ENCODE results near the gene NOL8. TPM values are rescaled to one million over a fixed set of nuclear protein-coding genes. Genes with fewer than 3 reads are reported as not detected.
A peak's percentile ranks its signal among the peaks of the same experiment; 100 is the strongest.

The NOL8 gene
- total RNA-seq, 2 donors from 2014 or later: 62.3 to 62.7 TPM

DNA sequence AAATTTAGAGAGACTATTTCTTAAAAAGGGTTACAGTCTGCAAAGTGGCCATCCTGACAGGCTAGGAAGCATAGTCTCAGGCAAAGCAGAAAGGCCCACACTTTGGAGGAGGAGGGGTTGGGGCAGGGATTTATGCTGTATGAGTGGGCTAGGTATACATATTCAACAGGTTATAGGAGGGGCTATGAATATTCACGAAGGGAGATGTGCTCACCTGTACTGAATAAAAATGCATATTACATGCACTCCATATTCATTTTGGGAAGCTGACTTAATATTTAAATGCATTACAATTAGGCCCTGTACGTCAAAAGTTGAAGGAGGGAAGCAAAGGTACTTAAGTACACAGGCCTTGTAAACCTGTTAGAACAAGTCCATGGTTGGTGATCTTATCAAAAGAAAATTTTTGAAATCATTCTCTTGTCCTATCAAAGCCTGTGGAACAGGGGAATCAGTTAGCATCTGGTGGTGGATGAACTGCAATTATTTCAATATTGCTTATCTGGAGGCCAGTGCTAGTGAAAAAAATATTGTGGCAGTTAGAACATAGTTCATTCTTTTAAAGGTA, 2.2 kb upstream of the NOL8 start:
- H3K27me3 Mint-ChIP-seq: no peaks in the 10 kb centered on the region
- H3K27ac Mint-ChIP-seq: peak overlapping the region; percentile 96
- peaks cover 38% of the 10 kb centered on the region for H3K36me3 Mint-ChIP-seq (ENCODE audit: low read depth)
- H3K4me3 Mint-ChIP-seq: peak overlapping the region; percentile 91
- ATAC-seq (replicated peaks): no peak
- peaks cover 19% of the 10 kb centered on the region for H3K4me1 Mint-ChIP-seq
- no peaks in the 10 kb centered on the region for H3K9me3 Mint-ChIP-seq

DNA sequence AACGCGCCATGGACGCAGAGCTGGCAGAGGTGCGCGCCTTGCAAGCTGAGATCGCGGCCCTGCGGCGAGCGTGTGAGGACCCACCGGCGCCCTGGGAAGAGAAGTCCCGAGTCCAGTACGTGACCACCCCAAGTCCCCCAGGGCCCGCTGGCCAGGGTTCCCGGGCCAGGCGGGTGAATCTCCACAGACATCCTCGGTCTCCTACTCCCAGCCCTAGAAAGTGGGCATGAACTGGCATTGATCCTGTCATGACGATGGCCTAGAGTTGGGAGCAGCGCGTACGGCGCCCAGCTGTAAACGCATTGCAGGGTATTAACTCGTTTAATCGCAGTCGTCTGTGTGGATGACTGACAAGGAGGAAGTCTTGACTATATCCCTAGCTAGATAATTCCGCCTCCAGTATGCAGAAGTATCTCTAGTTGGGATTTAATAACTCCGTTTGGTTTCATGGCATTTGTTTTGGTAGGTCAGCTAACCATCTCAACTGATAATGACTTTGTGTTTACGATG, 896 bp upstream of the NOL8 start:
- peaks cover 19% of the 10 kb centered on the region for H3K4me1 Mint-ChIP-seq
- H3K27ac Mint-ChIP-seq: peak overlapping the region; percentile 96
- peaks cover 45% of the 10 kb centered on the region for H3K36me3 Mint-ChIP-seq (ENCODE audit: low read depth)
- H3K4me3 Mint-ChIP-seq: peak overlapping the region; percentile 91
- ATAC-seq (replicated peaks): no peak
- H3K9me3 Mint-ChIP-seq: no peaks in the 10 kb centered on the region
- H3K27me3 Mint-ChIP-seq: no peaks in the 10 kb centered on the region

DNA sequence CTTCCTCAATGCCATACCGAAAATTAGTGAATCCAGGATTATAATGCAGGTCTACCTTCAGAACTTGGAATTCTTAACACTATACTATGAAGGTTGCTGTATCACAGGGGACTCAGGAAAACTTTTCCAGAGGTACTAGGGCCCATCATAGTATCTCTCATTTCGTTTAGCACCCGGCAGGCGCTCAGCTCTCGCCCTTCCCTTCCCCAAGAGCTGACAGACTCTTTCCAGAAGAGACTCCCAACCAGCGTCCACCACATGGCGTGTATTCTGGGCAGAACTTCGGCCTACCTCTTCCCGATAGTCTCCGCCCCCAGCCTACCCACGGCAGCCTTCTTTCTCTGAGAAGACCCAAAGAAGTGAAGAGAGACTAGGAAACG, 271 bp downstream of the NOL8 start:
- Mint-ChIP-seq H3K36me3 (ENCODE audit: low read depth) (peaks cover 57% of the 10 kb centered on the region), H3K9me3 (no peaks in the 10 kb centered on the region), H3K4me1 (peaks cover 19% of the 10 kb centered on the region), H3K27ac (peak overlapping the region; percentile 96), H3K4me3 (peak overlapping the region; percentile 91), H3K27me3 (no peaks in the 10 kb centered on the region)
- ATAC-seq (replicated peaks): peak; percentile 40

DNA sequence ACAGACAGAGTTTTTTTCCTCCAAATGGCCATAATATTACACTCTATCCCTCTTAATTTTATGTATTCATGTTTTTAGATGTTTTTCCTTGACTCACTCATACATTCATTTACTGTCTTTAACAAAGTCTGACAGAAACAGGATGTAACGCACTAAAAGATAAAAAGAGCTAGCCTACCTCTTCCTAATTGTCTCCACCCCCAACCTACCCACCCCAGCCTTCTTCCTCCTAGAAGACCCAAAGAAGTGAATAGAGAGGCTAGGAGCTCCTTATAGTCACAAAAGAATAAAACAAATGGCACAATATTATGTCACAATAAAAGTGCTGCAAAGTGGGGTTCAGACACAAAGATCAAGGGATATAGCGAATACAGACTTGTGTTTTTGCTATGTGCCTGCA, 719 bp downstream of the NOL8 start:
- Mint-ChIP-seq H3K4me1 (peaks cover 19% of the 10 kb centered on the region), H3K4me3 (peak overlapping the region; percentile 91), H3K9me3 (no peaks in the 10 kb centered on the region), H3K27ac (peak overlapping the region; percentile 96), H3K27me3 (no peaks in the 10 kb centered on the region), H3K36me3 (ENCODE audit: low read depth) (peaks cover 62% of the 10 kb centered on the region)
- no peak for ATAC-seq (replicated peaks)

DNA sequence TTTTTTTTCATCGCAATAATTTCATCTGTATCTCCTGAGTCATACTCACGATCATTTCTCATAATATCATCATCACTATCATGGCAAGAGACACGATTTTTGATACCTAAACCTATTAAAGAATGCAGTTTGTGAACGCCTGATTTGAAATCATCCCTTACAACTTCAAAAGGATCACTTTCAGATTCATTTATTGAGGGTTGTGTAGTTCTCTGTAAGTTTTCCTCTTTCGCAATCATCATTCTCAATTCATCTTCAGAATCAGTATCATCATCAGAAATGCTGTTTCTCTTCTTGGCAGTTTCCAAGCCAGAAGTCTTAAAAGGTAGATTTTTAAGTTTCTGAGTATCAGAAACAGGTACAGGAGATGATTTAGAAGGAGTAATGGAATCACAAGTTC, 9.7 kb downstream of the NOL8 start:
- peaks cover 17% of the 10 kb centered on the region for H3K4me1 Mint-ChIP-seq
- peak overlapping the region; percentile 35 for H3K4me3 Mint-ChIP-seq
- H3K9me3 Mint-ChIP-seq: no peaks in the 10 kb centered on the region
- peaks cover 92% of the 10 kb centered on the region for H3K36me3 Mint-ChIP-seq (ENCODE audit: low read depth)
- H3K27me3 Mint-ChIP-seq: no peaks in the 10 kb centered on the region
- H3K27ac Mint-ChIP-seq: peak overlapping the region; percentile 40
- ATAC-seq (replicated peaks): peak; percentile 35

DNA sequence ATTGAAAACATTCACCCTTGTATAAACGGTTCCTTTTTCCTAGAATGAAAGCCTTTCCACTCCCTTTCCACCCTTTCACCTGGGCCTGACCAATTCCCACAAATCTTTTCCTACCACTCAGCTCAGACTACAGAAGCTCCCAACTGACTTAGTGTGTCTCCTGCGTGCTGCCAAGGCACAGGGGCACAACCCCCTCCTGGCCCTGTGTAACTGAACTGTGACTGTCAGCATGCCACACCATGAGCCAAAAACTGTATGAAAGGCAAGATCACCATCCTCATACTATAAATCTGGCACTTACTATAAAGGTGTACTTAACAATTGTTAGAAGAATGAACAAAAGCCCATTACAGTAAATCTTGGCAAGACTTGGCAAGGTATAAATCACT, 11.5 kb downstream of the NOL8 start:
- Mint-ChIP-seq H3K4me1 (peaks cover 17% of the 10 kb centered on the region), H3K4me3 (peak overlapping the region; percentile 15), H3K36me3 (ENCODE audit: low read depth) (peaks cover 92% of the 10 kb centered on the region)

DNA sequence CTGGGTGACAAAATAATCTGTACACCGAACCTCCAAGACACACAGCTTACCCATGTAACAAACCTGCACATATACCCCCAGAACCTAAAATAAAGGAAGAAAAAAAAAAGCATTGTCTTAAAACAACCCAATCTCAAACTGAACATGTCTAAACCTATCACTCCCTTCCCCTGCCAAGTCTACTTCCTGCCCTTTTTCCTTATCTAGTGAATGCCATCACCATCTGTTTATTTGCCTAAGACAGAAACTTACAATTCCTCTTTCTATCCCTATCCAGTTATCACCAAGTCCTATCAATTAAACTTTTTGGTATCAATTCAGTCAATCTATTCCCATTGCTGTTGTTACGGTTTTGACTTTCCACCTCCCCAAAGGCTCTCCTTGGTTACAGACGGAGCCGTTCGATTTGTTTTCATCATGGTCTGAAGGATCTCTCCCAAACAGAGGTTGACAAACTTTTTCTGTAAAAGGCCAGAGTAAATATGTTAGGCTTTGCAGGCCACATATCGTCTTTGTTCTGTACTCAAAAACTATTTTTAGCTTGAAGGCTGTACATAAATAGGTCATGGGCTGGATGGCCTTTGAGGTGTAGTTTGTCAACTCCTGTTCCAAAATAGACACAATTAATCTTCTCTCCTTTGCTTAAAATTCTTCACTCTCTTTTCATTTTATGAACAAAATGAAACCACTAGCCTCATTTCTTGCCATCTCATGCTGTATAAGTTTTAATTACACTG, 12.1 kb downstream of the NOL8 start:
- Mint-ChIP-seq H3K36me3 (ENCODE audit: low read depth) (peaks cover 92% of the 10 kb centered on the region), H3K9me3 (no peaks in the 10 kb centered on the region), H3K4me1 (peaks cover 21% of the 10 kb centered on the region), H3K27me3 (no peaks in the 10 kb centered on the region), H3K27ac (peak overlapping the region; percentile 62), H3K4me3 (peak overlapping the region; percentile 15)
- no peak for ATAC-seq (replicated peaks)

More for the DNA sequence above, 11.5 kb downstream of the NOL8 start:
- no peaks in the 10 kb centered on the region for H3K9me3 Mint-ChIP-seq
- no peak for ATAC-seq (replicated peaks)
- H3K27ac Mint-ChIP-seq: peak overlapping the region; percentile 62
- H3K27me3 Mint-ChIP-seq: no peaks in the 10 kb centered on the region

DNA sequence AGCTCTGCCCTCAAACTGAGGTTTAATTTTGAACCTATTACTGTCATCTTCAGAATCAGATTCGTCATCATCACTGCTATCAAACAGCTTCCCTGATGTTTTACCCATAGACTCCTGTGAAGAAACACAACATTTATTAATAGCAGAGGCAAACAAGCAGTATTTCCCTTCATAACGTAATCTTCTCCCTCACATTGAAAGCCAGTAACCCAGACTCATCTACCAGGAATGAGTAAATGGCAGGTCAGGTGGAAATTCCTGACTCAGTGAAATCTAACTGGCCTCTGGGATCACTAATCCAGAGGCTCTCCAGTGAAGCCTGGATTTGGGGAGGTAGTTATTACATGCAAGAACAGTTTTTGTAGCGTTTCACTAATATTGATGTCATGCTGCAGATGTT, 14.6 kb downstream of the NOL8 start:
- Mint-ChIP-seq H3K4me1 (peaks cover 21% of the 10 kb centered on the region), H3K9me3 (no peaks in the 10 kb centered on the region), H3K4me3 (no peak overlapping the region), H3K27me3 (no peaks in the 10 kb centered on the region), H3K36me3 (ENCODE audit: low read depth) (peaks cover 93% of the 10 kb centered on the region), H3K27ac (no peak overlapping the region)
- ATAC-seq (replicated peaks): no peak

DNA sequence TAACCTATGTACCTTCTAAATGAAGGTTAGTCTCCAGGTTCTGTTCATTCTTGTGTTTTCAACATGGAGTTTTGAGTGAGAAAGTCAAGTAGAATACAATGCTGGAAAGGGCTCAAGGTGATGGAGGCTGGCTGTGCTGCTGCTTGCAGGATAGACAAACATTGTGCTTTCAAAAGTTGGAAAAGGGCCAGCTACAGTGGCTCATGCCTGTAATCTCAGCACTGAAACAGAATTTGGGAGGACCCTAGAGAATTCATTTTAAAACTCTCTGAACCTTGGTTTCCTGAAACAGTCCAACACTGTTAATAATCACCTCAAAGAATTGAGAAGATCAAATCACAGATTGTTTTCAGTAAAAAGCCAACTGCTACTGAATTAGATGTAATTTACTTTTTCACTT, 16.3 kb downstream of the NOL8 start:
- ATAC-seq (replicated peaks): no peak
- H3K9me3 Mint-ChIP-seq: no peaks in the 10 kb centered on the region
- no peaks in the 10 kb centered on the region for H3K27me3 Mint-ChIP-seq
- peak overlapping the region; percentile 60 for H3K27ac Mint-ChIP-seq
- H3K4me3 Mint-ChIP-seq: no peak overlapping the region
- peaks cover 21% of the 10 kb centered on the region for H3K4me1 Mint-ChIP-seq
- H3K36me3 Mint-ChIP-seq (ENCODE audit: low read depth): peaks cover 100% of the 10 kb centered on the region

DNA sequence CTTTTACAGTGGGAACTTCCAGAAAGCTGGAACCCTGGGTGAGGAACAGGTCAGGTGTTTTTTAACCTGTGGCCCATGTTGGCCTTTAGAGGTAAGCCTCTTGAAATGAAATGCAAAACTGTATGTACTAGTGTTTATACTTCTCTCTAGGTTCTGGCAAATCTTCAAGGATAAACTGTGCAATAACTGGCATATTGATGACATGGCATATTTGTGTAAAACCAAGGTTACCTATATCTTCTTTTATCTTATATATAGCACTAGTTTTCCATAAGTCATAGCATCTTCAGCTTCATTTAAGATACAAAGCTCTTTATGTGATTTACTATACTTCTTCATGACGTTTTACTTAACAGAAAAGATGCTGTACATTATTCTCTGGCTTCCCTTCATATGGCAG, 24.2 kb downstream of the NOL8 start:
- H3K36me3 Mint-ChIP-seq (ENCODE audit: low read depth): peaks cover 99% of the 10 kb centered on the region
- no peaks in the 10 kb centered on the region for H3K27me3 Mint-ChIP-seq
- peak overlapping the region; percentile 59 for H3K27ac Mint-ChIP-seq
- no peak overlapping the region for H3K4me3 Mint-ChIP-seq
- no peaks in the 10 kb centered on the region for H3K9me3 Mint-ChIP-seq
- peaks cover 11% of the 10 kb centered on the region for H3K4me1 Mint-ChIP-seq
- no peak for ATAC-seq (replicated peaks)

DNA sequence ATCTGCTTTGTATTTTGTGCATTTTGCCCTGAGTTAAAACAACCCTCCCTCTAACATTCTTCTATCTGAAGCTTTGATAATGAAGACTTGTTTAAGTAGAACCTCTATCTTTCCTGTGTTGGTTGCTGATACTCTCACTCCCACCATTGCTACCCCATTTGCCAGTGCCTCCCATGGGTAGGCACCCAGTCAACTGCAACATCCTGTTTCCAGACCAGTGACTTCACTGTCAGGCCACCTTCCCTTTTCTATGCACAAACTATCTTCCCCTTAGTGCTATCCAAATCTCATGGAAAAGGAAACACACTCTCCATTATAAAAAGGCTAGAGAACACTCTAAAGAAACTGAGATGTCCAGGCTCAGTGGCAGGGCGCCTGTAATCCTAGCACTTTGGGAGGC, 26.0 kb downstream of the NOL8 start:
- peaks cover 80% of the 10 kb centered on the region for H3K36me3 Mint-ChIP-seq (ENCODE audit: low read depth)
- no peaks in the 10 kb centered on the region for H3K9me3 Mint-ChIP-seq
- ATAC-seq (replicated peaks): no peak
- H3K4me1 Mint-ChIP-seq: peaks cover 15% of the 10 kb centered on the region
- no peak overlapping the region for H3K4me3 Mint-ChIP-seq
- H3K27me3 Mint-ChIP-seq: no peaks in the 10 kb centered on the region
- H3K27ac Mint-ChIP-seq: peak overlapping the region; percentile 91

DNA sequence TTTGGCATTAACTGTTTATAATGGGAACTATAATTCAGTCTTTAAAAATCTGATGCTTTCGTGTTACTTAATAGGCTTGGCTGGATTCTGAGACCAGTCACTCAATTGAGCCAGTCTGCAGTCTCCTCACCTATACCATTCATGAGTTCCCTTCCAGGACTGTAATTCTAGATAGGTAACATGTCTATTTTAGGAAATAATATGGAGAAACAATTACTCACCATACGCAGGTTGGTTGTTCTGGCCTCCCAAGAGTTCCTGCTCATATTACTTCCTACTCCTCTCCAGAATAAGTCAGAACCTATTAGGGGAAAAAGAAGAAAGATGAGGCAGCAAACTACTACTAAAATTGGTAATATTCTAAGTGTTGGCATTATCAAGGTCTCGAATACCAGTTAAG, 27.1 kb downstream of the NOL8 start:
- H3K27ac Mint-ChIP-seq: peak overlapping the region; percentile 91
- H3K9me3 Mint-ChIP-seq: no peaks in the 10 kb centered on the region
- H3K4me1 Mint-ChIP-seq: peaks cover 20% of the 10 kb centered on the region
- H3K4me3 Mint-ChIP-seq: peak overlapping the region; percentile 78
- no peaks in the 10 kb centered on the region for H3K27me3 Mint-ChIP-seq
- peaks cover 80% of the 10 kb centered on the region for H3K36me3 Mint-ChIP-seq (ENCODE audit: low read depth)
- no peak for ATAC-seq (replicated peaks)

DNA sequence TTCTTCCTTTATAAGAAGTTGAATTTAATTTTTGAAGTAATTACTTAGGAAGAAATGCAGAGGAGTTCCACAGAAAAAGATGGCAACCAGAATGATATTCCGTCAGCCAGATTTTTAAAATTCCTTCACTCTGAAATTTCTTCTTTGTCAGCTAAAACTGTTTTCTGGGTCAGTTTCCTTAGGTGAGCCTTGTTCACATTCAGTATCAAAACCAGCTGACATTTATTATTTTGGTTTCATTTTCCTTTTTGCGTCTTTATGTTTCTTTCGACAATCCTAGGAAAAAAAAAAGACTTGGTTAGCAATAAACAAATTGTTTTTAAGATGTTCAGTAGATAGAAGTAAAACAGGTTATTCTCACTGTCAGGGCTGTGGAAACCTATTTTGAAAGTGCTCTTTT, 27.5 kb downstream of the NOL8 start:
- no peak for ATAC-seq (replicated peaks)
- no peaks in the 10 kb centered on the region for H3K9me3 Mint-ChIP-seq
- no peaks in the 10 kb centered on the region for H3K27me3 Mint-ChIP-seq
- H3K4me1 Mint-ChIP-seq: peaks cover 20% of the 10 kb centered on the region
- H3K4me3 Mint-ChIP-seq: peak overlapping the region; percentile 78
- peak overlapping the region; percentile 91 for H3K27ac Mint-ChIP-seq
- peaks cover 80% of the 10 kb centered on the region for H3K36me3 Mint-ChIP-seq (ENCODE audit: low read depth)

DNA sequence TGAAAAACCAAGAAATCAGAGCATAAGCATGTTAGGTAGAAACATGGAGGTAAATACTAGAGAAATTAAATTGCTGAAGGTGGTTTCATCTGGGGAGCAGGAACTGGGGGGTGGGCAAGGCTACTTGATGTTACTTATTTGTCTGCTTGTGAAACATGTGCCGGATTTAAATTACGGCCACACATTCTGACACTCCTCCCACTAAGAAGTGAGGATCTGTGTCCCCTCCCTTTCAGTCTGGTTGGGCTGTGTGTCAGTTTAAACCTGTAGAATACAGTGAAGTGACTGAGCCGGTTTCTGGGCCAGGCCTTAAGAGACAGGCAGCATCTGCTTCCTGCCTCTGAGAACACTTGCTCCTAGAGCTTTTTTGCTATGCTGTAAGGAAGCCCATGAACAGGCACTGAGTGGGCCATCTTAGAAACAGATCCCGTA, 29.3 kb downstream of the NOL8 start:
- Mint-ChIP-seq H3K4me1 (peaks cover 30% of the 10 kb centered on the region), H3K36me3 (ENCODE audit: low read depth) (peaks cover 79% of the 10 kb centered on the region), H3K27me3 (no peaks in the 10 kb centered on the region), H3K27ac (no peak overlapping the region), H3K9me3 (no peaks in the 10 kb centered on the region), H3K4me3 (no peak overlapping the region)
- ATAC-seq (replicated peaks): no peak

DNA sequence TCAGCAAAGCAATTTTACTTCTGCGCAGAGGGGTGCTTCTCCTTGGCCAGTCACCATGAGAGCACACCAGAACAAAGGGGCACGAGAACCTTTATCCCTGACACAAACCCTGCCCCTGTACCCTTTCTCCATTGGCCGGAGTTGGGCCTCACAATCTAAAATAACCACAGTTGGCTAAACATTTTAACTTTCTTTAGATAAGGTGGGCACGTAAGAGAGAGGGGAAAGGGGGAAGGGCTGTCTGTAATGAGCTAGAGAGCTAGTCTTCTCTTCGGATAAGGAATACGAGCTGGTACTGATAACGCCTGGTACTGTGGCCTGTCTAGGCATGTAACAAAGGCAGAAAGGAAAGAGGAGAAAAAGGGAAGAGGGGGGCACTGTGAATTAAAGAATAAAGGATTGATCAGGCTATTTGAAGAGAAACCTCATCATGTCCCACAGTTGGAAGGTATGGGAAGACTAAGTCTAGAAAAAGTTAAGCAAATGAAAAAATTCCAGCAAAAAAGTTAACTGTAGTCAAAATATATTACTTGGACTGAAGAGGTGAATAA, 29.8 kb downstream of the NOL8 start:
- Mint-ChIP-seq H3K4me1 (peaks cover 31% of the 10 kb centered on the region), H3K36me3 (ENCODE audit: low read depth) (peaks cover 79% of the 10 kb centered on the region), H3K4me3 (peak overlapping the region; percentile 92), H3K9me3 (no peaks in the 10 kb centered on the region), H3K27ac (peak overlapping the region; percentile 100), H3K27me3 (no peaks in the 10 kb centered on the region)
- ATAC-seq (replicated peaks): no peak
